NT2/D1 (cell line): ENCODE measurements around the gene CCL4L2.
"Not testable (repeated sequence)": the region's sequence is repeated elsewhere in the genome, so short reads cannot be mapped to it uniquely, and the experiment has no call there.

ENCODE experiments used
- SUZ12 ChIP-seq: IDR thresholded peaks from 2 replicates; pipeline ENCODE4 v1.6.1; 2011; ENCODE audit not compliant: insufficient read length, insufficient read depth; ENCODE audit errors: extremely low read depth
- YY1 ChIP-seq: IDR thresholded peaks from 2 replicates; pipeline ENCODE4 v1.6.1; 2011; ENCODE audit not compliant: insufficient read length, insufficient read depth

DNA sequence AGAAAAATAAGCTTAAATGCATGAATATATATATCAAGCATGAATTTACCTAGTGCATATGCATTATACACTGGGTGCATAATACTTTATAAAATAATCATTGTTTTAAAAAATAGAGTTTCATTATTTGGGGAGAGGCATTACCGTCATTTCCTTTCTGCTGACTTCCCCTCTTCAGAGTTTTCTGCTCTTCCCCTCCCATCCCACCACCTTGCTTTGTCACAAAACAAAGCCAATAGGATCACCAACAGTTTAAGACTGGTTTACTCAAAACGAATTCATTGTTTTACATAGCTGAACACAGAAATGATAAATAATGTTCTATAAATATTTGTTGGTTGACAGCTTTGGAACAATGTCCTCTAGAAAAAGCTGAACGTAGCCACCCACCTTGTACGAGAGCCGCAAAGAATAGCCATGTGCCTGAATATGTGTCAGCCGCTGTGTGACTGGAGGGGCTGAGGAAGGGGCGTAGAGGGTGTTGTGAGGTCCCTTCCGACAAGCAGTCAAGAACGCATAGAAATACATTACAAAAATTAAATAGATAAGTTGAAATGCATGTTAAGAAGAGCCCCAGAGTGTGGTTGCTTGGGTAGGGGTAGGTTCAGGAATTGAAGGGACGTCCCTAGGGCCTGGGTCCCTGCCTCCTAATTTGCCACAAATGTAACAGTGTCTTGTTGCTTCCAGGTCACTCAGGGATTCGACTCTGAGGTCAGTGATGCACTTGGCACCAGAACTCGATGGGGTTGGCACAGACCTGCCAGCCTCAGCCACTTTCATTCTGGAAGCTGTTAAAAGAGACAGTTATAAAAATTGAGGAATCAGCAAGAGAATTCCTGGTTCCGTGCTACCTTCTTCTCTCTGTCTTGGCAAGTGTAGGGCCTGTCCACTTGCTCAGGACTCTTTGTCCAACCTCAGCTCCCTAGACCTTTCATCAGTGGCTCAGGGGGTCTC, 23.8 kb upstream of the CCL4L2 start:
- TF ChIP-seq YY1, SUZ12: not testable (repeated sequence)
